HEK293 (cell line): ENCODE measurements around the gene DLG2.

Experiments
- CTCF ChIA-PET: fragments of 350-600 bp; formaldehyde crosslinking; extraction: SDS; loops from one replicate; lab custom pipeline; 2021; ENCODE audit warnings: antibody characterized with exemption; lab: Yijun Ruan, JAX
- POLR2A ChIA-PET: fragments of 300-600 bp; formaldehyde crosslinking; extraction: SDS; loops from one replicate; lab custom pipeline; 2020; ENCODE audit warnings: antibody characterized with exemption, inconsistent platforms; lab: Yijun Ruan, JAX
- H3K27ac ChIP-seq: fragments of 200-500 bp; sonication (Bioruptor generic); 2 replicates; pipeline ENCODE4 v1.5.1; 2014; ENCODE audit warnings: low read depth, low read length, control low read depth, inconsistent platforms; ENCODE audit errors: extremely low read depth
- H3K36me3 ChIP-seq, 2 experiments: fragments of 200-500 bp in 1 of 2; sonication (Bioruptor generic) in 1 of 2; 1 replicate in 1 of 2; 2 replicates in 1 of 2; pipeline ENCODE4 v1.5.1; 2014 to 2017; ENCODE audit warnings: inconsistent platforms in 2 of 2, low read length in 2 of 2; ENCODE audit not compliant: control insufficient read depth in 2 of 2, insufficient read depth in 1 of 2
- H3K4me1 ChIP-seq: fragments of 200-500 bp; sonication (Bioruptor generic); 2 replicates; pipeline ENCODE4 v1.5.1; 2014; ENCODE audit warnings: mild to moderate bottlenecking, low read length, inconsistent platforms; ENCODE audit not compliant: control insufficient read depth, insufficient read depth
- H3K4me3 ChIP-seq: 2 replicates; pipeline ENCODE4 v1.5.1; 2011; ENCODE audit warnings: low read depth, mild to moderate bottlenecking, control low read depth, low read length, moderate library complexity
- H3K9me3 ChIP-seq: fragments of 200-500 bp; sonication (Bioruptor generic); 2 replicates; pipeline ENCODE4 v1.5.1; 2014; ENCODE audit warnings: low read depth, low read length, inconsistent platforms; ENCODE audit not compliant: control insufficient read depth, insufficient read depth
- ATF2 ChIP-seq: fragments of 450-650 bp; formaldehyde crosslinking; IDR thresholded peaks from 2 replicates; pipeline ENCODE4 v1.5.1; 2016; ENCODE audit warnings: missing biosample characterization, missing genetic modification characterization, low read depth
- GFI1B ChIP-seq: fragments of 450-650 bp; formaldehyde crosslinking; IDR thresholded peaks from 2 replicates; pipeline ENCODE4 v1.5.1; 2016; ENCODE audit warnings: missing biosample characterization, missing genetic modification characterization
- KLF16 ChIP-seq: fragments of 450-650 bp; formaldehyde crosslinking; IDR thresholded peaks from 2 replicates; pipeline ENCODE4 v1.5.1; 2017; ENCODE audit warnings: missing biosample characterization, missing genetic modification characterization
- MZF1 ChIP-seq: fragments of 450-650 bp; formaldehyde crosslinking; IDR thresholded peaks from 2 replicates; pipeline ENCODE4 v1.5.1; 2017; ENCODE audit warnings: missing biosample characterization, missing genetic modification characterization, borderline replicate concordance
- ZBTB21 ChIP-seq: fragments of 450-650 bp; formaldehyde crosslinking; IDR thresholded peaks from 2 replicates; pipeline ENCODE4 v1.5.1; 2017; ENCODE audit warnings: missing biosample characterization, missing genetic modification characterization
- ZBTB26 ChIP-seq: fragments of 450-650 bp; formaldehyde crosslinking; optimal IDR thresholded peaks from 2 replicates; pipeline ENCODE3; 2016; ENCODE audit warnings: missing biosample characterization, mild to moderate bottlenecking, missing genetic modification characterization
- ZNF302 ChIP-seq: fragments of 450-650 bp; formaldehyde crosslinking; IDR thresholded peaks from 2 replicates; pipeline ENCODE4 v1.5.1; 2016; ENCODE audit warnings: missing biosample characterization, missing genetic modification characterization, low read depth
- ZNF350 ChIP-seq: fragments of 450-650 bp; formaldehyde crosslinking; IDR thresholded peaks from 2 replicates; pipeline ENCODE4 v1.5.0; 2017; ENCODE audit warnings: missing biosample characterization, mild to moderate bottlenecking, missing genetic modification characterization
- ZNF394 ChIP-seq: fragments of 450-650 bp; formaldehyde crosslinking; IDR thresholded peaks from 2 replicates; pipeline ENCODE4 v1.5.1; 2016; ENCODE audit warnings: missing biosample characterization, missing genetic modification characterization, mild to moderate bottlenecking, moderate library complexity, borderline replicate concordance
- ZNF426 ChIP-seq: fragments of 450-650 bp; formaldehyde crosslinking; IDR thresholded peaks from 2 replicates; pipeline ENCODE4 v1.5.1; 2017; ENCODE audit warnings: missing biosample characterization, missing genetic modification characterization, mild to moderate bottlenecking, inconsistent platforms, moderate library complexity
- ZNF654 ChIP-seq: fragments of 450-650 bp; formaldehyde crosslinking; IDR thresholded peaks from 2 replicates; pipeline ENCODE4 v1.5.1; 2016; ENCODE audit warnings: low read depth, missing biosample characterization, missing genetic modification characterization
- ZNF701 ChIP-seq: fragments of 450-650 bp; formaldehyde crosslinking; IDR thresholded peaks from 2 replicates; pipeline ENCODE4 v1.5.1; 2016; ENCODE audit warnings: missing biosample characterization, missing genetic modification characterization
- ZNF777 ChIP-seq: fragments of 450-650 bp; formaldehyde crosslinking; IDR thresholded peaks from 2 replicates; pipeline ENCODE4 v1.5.1; 2017; ENCODE audit warnings: missing biosample characterization, missing genetic modification characterization, borderline replicate concordance
- TF ChIP-seq, protein P1 (sequence below): fragments of 450-650 bp; formaldehyde crosslinking; IDR thresholded peaks from 2 replicates; pipeline ENCODE4 v1.5.1; 2016; ENCODE audit warnings: missing biosample characterization, missing genetic modification characterization
- TF ChIP-seq, protein P2 (sequence below): sonication (generic); formaldehyde crosslinking; IDR thresholded peaks from 2 replicates; pipeline ENCODE4 v1.8.1; 2022; ENCODE audit warnings: mild to moderate bottlenecking, moderate library complexity, missing genetic modification reagents
- TF ChIP-seq, protein P3 (sequence below): fragments of 450-650 bp; formaldehyde crosslinking; IDR thresholded peaks from 2 replicates; pipeline ENCODE4 v1.5.1; 2017; ENCODE audit warnings: missing biosample characterization, missing genetic modification characterization

Gene DLG2

DNA sequence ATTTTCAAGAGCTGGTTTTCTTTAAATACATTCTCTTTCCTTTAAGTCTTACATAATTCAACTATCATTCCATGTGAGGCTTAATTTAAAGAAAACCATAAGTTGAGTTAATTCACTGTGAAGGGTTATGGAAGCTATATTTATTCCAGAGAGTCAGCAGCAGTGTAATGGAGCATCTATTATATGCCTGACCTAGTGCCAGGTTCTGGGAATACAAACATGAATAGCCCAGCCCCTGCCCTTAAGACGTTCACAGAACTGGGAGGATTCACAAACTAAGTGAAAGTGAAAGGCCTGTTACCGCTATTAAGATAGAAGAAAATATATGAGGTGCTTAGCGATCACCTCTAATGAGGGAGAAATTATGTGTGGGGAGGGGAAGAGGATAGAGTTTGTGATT, 1932.1 kb downstream of the DLG2 start (continued):
- TF ChIP-seq MZF1 (tag by site-specific recombination) (no peak), ZNF777 (no peak), ZNF654 (tag by site-specific recombination) (no peak)

DNA sequence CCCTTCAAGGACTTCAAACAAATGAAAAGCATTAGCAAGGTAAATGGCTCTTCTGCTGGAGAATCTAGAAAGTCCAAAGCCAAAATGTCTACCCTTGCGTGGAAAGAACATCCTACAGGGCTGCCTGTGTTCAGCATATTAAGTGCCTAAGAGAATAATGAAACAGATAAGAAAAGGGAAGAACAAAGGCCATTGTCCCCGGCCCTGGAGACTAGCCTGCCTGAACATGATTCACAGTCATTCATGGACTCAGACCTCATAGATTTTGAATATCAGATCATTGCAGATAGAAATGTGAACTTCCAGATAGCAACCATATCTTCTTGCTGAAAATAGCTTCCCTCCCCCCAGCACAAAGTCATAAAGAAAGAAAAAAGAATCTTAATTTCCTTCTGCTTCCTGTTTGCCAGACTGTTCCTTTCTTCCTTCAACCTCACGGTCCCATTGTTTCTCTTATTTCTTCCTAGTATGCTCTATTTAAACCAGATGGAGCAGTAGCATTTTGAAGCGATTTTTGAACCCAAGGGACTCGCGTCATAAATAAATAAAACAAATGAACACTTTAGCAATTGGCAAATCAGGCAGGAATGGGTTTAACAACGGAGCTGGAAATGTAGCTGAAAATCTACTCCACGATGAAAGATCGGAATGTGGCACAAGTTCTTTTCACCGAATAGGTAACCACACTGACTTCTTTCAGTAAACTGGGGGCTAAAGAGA, 1932.8 kb downstream of the DLG2 start:
- CTCF ChIA-PET: interaction anchor here (0.6 to 0.9 kb wide), 2 partner anchors 15 to 623 kb away, joined by 3 read pairs; no protein-coding TSS in a partner anchor
- H3K4me3 ChIP-seq: no peak overlapping the region
- no peaks in the 10 kb centered on the region for H3K9me3 ChIP-seq
- no peaks in the 10 kb centered on the region for H3K4me1 ChIP-seq
- H3K27ac ChIP-seq: no peak overlapping the region
- POLR2A ChIA-PET: no interaction called here
- no peak for TF ChIP-seq KLF16 (tag by site-specific recombination)
- no peak for TF ChIP-seq ZNF426 (tag by site-specific recombination)
- TF ChIP-seq ZNF701 (tag by site-specific recombination): no peak
- TF ChIP-seq, protein P1, sequence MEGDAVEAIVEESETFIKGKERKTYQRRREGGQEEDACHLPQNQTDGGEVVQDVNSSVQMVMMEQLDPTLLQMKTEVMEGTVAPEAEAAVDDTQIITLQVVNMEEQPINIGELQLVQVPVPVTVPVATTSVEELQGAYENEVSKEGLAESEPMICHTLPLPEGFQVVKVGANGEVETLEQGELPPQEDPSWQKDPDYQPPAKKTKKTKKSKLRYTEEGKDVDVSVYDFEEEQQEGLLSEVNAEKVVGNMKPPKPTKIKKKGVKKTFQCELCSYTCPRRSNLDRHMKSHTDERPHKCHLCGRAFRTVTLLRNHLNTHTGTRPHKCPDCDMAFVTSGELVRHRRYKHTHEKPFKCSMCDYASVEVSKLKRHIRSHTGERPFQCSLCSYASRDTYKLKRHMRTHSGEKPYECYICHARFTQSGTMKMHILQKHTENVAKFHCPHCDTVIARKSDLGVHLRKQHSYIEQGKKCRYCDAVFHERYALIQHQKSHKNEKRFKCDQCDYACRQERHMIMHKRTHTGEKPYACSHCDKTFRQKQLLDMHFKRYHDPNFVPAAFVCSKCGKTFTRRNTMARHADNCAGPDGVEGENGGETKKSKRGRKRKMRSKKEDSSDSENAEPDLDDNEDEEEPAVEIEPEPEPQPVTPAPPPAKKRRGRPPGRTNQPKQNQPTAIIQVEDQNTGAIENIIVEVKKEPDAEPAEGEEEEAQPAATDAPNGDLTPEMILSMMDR (tag by site-specific recombination): no peak
- TF ChIP-seq ZBTB21 (tag by site-specific recombination): no peak
- no peak for TF ChIP-seq ZBTB26 (tag by site-specific recombination)
- TF ChIP-seq ZNF302: no peak
- no peak for TF ChIP-seq GFI1B (tag by site-specific recombination)
- TF ChIP-seq, protein P2, sequence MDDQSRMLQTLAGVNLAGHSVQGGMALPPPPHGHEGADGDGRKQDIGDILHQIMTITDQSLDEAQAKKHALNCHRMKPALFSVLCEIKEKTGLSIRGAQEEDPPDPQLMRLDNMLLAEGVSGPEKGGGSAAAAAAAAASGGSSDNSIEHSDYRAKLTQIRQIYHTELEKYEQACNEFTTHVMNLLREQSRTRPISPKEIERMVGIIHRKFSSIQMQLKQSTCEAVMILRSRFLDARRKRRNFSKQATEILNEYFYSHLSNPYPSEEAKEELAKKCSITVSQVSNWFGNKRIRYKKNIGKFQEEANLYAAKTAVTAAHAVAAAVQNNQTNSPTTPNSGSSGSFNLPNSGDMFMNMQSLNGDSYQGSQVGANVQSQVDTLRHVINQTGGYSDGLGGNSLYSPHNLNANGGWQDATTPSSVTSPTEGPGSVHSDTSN (CRISPR knock-in tag): no peak
- TF ChIP-seq, protein P3, sequence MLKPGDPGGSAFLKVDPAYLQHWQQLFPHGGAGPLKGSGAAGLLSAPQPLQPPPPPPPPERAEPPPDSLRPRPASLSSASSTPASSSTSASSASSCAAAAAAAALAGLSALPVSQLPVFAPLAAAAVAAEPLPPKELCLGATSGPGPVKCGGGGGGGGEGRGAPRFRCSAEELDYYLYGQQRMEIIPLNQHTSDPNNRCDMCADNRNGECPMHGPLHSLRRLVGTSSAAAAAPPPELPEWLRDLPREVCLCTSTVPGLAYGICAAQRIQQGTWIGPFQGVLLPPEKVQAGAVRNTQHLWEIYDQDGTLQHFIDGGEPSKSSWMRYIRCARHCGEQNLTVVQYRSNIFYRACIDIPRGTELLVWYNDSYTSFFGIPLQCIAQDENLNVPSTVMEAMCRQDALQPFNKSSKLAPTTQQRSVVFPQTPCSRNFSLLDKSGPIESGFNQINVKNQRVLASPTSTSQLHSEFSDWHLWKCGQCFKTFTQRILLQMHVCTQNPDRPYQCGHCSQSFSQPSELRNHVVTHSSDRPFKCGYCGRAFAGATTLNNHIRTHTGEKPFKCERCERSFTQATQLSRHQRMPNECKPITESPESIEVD (tag by site-specific recombination): no peak
- no peaks in the 10 kb centered on the region for H3K36me3 ChIP-seq

DNA sequence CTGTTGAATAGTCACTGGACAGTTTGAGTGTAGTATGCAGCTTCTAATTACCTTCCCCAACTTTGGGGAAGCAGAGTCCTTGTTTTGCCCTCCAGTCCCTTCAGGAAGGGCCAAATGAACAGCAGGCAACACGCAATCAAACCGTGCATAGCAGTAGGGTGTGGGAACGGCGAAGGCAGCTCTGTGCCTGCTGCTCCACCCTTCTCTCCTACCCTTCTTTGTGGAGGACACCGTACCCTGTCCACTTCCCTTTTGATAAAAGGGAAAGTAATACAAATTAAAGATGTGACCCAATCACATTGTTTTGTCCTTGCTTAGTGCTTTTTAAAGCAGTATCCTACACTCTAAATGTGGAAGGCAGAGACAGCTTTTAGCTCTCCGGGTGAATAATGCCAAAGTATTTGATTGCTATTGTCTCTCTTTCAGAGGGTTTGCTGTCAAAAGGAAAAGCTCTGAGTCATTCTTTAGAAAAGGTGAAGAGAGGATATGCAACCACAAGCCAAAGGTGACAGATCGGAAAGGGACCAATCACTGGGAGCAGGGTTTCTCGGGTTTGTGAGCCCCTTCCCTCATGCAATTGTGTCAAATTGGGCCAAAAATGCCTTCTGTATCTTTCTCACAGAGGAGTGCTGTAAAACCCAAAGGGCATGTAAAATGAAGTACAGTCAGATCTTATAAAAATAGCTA, 1933.7 kb downstream of the DLG2 start:
- POLR2A ChIA-PET: no interaction called here
- CTCF ChIA-PET: interaction anchor here (0.6 to 0.9 kb wide), 4 partner anchors 13 to 171 kb away, joined by 3 to 4 read pairs (median 3); no protein-coding TSS in a partner anchor

More for the DNA sequence above, 1933.7 kb downstream of the DLG2 start:
- Histone ChIP-seq H3K36me3 (no peaks in the 10 kb centered on the region), H3K9me3 (no peaks in the 10 kb centered on the region), H3K27ac (no peak overlapping the region), H3K4me3 (no peak overlapping the region), H3K4me1 (no peaks in the 10 kb centered on the region)
- TF ChIP-seq ATF2 (tag by site-specific recombination) (no peak), ZNF350 (tag by site-specific recombination) (no peak), ZNF394 (tag by site-specific recombination) (no peak)
- TF ChIP-seq, protein P1 (tag by site-specific recombination): no peak
